Neural crest cell (in vitro differentiated cells): ENCODE measurements around the gene HDAC10. TPM values are rescaled to one million over a fixed set of nuclear protein-coding genes. Genes with fewer than 3 reads are reported as not detected.
A peak's percentile ranks its signal among the peaks of the same experiment; 100 is the strongest.

Source experiments
- DNase-seq: peaks from one replicate; pipeline ENCODE4 v3.0.0; 2021; ENCODE audit warnings: low read depth, mixed read lengths, low spot score
- H3K27ac Mint-ChIP-seq: one replicate; pipeline ENCODE4 v1.8.0; 2021; ENCODE audit warnings: mild to moderate bottlenecking, mixed read lengths; ENCODE audit not compliant: unreplicated experiment
- H3K27me3 Mint-ChIP-seq: 2 replicates; pipeline ENCODE4 v1.8.0; 2021; ENCODE audit warnings: low read depth, mild to moderate bottlenecking, mixed read lengths
- H3K36me3 Mint-ChIP-seq: 2 replicates; pipeline ENCODE4 v1.8.0; 2021; ENCODE audit warnings: low read depth, mild to moderate bottlenecking, mixed read lengths
- H3K4me1 Mint-ChIP-seq: 2 replicates; pipeline ENCODE4 v1.8.0; 2021; ENCODE audit warnings: mixed read lengths
- H3K4me3 Mint-ChIP-seq: one replicate; pipeline ENCODE4 v1.8.0; 2021; ENCODE audit warnings: mild to moderate bottlenecking, mixed read lengths
- H3K9me3 Mint-ChIP-seq: 2 replicates; pipeline ENCODE4 v1.8.0; 2021; ENCODE audit warnings: mixed read lengths
- CTCF ChIP-seq: fragments of 200-600 bp; sonication (generic); conservative IDR thresholded peaks from 2 replicates; pipeline ENCODE4 v1.5.0; 2021; ENCODE audit warnings: antibody characterized with exemption, mild to moderate bottlenecking
- total RNA-seq: library from RNA; stranded (reverse); gene quantifications from 2 replicates; pipeline ENCODE4 v1.2.1, GENCODE V29; 2021

Gene HDAC10
- total RNA-seq, 1 donor from 2014 or later, result 52.9 TPM

GRCh38 chr22:50245214-50246072 lies 5.6 kb downstream of the HDAC10 start:
- peaks cover 2% of the 10 kb centered on the region for H3K27me3 Mint-ChIP-seq
- TF ChIP-seq CTCF, result no peak
- H3K9me3 Mint-ChIP-seq, result no peaks in the 10 kb centered on the region
- peaks cover 46% of the 10 kb centered on the region for H3K4me1 Mint-ChIP-seq
- peak overlapping the region; percentile 98 for H3K4me3 Mint-ChIP-seq
- H3K36me3 Mint-ChIP-seq, result peaks cover 4% of the 10 kb centered on the region
- DNase-seq, result no peak
- peak overlapping the region; percentile 98 for H3K27ac Mint-ChIP-seq

GRCh38 chr22:50244420-50245213 lies 6.4 kb downstream of the HDAC10 start, which contains the start of gene TUBGCP6:
TSS of gene TUBGCP6 (minus strand) at chr22:50245023. CDS start at chr22:50244459, 564 bp downstream.
- H3K9me3 Mint-ChIP-seq, result no peaks in the 10 kb centered on the region
- peaks cover 42% of the 10 kb centered on the region for H3K4me1 Mint-ChIP-seq
- H3K27ac Mint-ChIP-seq, result peak within 1 kb of the TSS; percentile 98
- peak within 1 kb of the TSS; percentile 98 for H3K4me3 Mint-ChIP-seq
- peaks cover 4% of the 10 kb centered on the region for H3K36me3 Mint-ChIP-seq
- H3K27me3 Mint-ChIP-seq, result peaks cover 2% of the 10 kb centered on the region
- DNase-seq, result peak; percentile 85
- TF ChIP-seq CTCF, result peak; percentile 48

- Mint-ChIP-seq H3K4me1 (peaks cover 42% of the 10 kb centered on the region), H3K27ac (peak overlapping the region; percentile 98), H3K4me3 (peak overlapping the region; percentile 98), H3K36me3 (peaks cover 4% of the 10 kb centered on the region), H3K9me3 (no peaks in the 10 kb centered on the region), H3K27me3 (peaks cover 2% of the 10 kb centered on the region)
- no peak for TF ChIP-seq CTCF
- DNase-seq, result no peak
Measured at GRCh38 chr22:50243685-50244419, 7.2 kb downstream of the HDAC10 start.

GRCh38 chr22:50242406-50242949 lies 8.6 kb downstream of the HDAC10 start:
- Mint-ChIP-seq H3K36me3 (peaks cover 4% of the 10 kb centered on the region), H3K4me1 (peaks cover 37% of the 10 kb centered on the region), H3K9me3 (no peaks in the 10 kb centered on the region), H3K4me3 (peak overlapping the region; percentile 98), H3K27ac (no peak overlapping the region), H3K27me3 (peaks cover 2% of the 10 kb centered on the region)
- no peak for DNase-seq
- TF ChIP-seq CTCF, result no peak

- Mint-ChIP-seq H3K9me3 (no peaks in the 10 kb centered on the region), H3K36me3 (peaks cover 15% of the 10 kb centered on the region), H3K27ac (no peak overlapping the region), H3K4me1 (peaks cover 26% of the 10 kb centered on the region), H3K27me3 (no peaks in the 10 kb centered on the region), H3K4me3 (no peak overlapping the region)
- TF ChIP-seq CTCF, result no peak
- no peak for DNase-seq
Measured at GRCh38 chr22:50238755-50239154, 12.3 kb downstream of the HDAC10 start.
